ENCODE data around the gene IL1RAPL1. TPM values are rescaled to one million over a fixed set of nuclear protein-coding genes. Genes with fewer than 3 reads are reported as not detected.

The IL1RAPL1 gene
- total and polyA plus RNA-seq, 2 donors (not counting 3 experiments of a cell fraction or from before 2014, with no cell fraction given) = 0.79 to 1.3 TPM

DNA sequence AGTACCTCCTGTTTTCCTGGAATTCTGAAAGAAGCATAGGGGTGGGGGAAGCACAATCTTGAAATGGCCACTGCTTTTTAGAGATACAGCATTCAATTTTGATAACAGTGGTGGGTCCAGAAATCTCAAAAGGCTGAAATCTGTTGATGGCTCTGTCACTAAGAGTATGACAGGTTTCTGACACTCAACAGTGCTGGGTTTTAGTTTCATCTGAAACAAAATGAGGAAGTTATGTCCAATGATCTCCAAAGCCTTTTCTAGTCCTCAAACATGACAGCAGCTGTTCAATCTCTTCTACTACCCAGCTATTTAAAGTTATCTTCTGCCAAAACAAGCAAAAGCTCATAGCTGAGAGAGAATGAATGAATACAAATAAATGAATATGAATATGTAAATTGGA lies 110.5 kb downstream of the IL1RAPL1 start:
- Histone ChIP-seq H4K20me1 (replicated peaks; ENCODE audit: control insufficient read depth, extremely low read depth, insufficient read depth, low read length) (no peaks in the 10 kb centered on the region), H2AFZ (ENCODE audit: low read depth, low read length) (no peak overlapping the region), H3K9me3 (replicated peaks; ENCODE audit: control insufficient read depth, insufficient read depth, low read length) (no peaks in the 10 kb centered on the region), H3K36me3 (ENCODE audit: control insufficient read depth in 2 of 2, extremely low read depth in 1 of 2, insufficient read depth in 2 of 2, low read length in 2 of 2) (no peaks in the 10 kb centered on the region), H3K9me1 (replicated peaks; ENCODE audit: control insufficient read depth, extremely low read depth, insufficient read depth, low read length) (no peaks in the 10 kb centered on the region), H3K79me2 (ENCODE audit: control insufficient read depth, insufficient read depth, low read length) (no peaks in the 10 kb centered on the region), H3K9ac (replicated peaks; ENCODE audit: extremely low read depth, insufficient read depth, low read length) (no peak overlapping the region), H3K27me3 (ENCODE audit: control insufficient read depth in 2 of 2, insufficient read depth in 2 of 2, low read length in 2 of 2) (no peaks in the 10 kb centered on the region), H3K4me2 (ENCODE audit: insufficient read depth, low read length) (no peak overlapping the region), H3K4me1 (ENCODE audit: control insufficient read depth, extremely low read depth, insufficient read depth, low read length) (no peaks in the 10 kb centered on the region), H3K4me3 (replicated peaks in 1 of 3; ENCODE audit: insufficient read depth in 1 of 3, low read depth in 1 of 3, low read length in 3 of 3) (no peak overlapping the region), H3K27ac (ENCODE audit: insufficient read depth, low read depth, low read length) (no peak overlapping the region)
- BruUV-seq (replicated peaks) = no TSS peak
- no peak for FAIRE-seq
- dilution Hi-C loops (cut with MboI; ENCODE audit: extremely low pct_ligation_motif_present, low sequenced_read_pairs) = no loop called here
- intact Hi-C loops (cut with micrococcal nuclease) = no loop called here
- TF ChIP-seq JUN (IDR thresholded peaks at IDR 0.05; ENCODE audit: borderline replicate concordance, insufficient read depth, insufficient read length, low read depth) = no peak
- TF ChIP-seq POLR2AphosphoS5 (IDR thresholded peaks at IDR 0.05; ENCODE audit: insufficient read depth, low read depth, low read length) = no peak
- TF ChIP-seq GATA2 (IDR thresholded peaks at IDR 0.05; ENCODE audit: insufficient read depth, insufficient read length, low read depth, low read length) = no peak
- TF ChIP-seq MYC (IDR thresholded peaks at IDR 0.05; ENCODE audit: low read depth, low read length) = no peak
- TF ChIP-seq, protein P1, sequence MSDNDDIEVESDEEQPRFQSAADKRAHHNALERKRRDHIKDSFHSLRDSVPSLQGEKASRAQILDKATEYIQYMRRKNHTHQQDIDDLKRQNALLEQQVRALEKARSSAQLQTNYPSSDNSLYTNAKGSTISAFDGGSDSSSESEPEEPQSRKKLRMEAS (IDR thresholded peaks at IDR 0.05; ENCODE audit: insufficient read depth, insufficient read length) = no peak
- TF ChIP-seq, protein P2, sequence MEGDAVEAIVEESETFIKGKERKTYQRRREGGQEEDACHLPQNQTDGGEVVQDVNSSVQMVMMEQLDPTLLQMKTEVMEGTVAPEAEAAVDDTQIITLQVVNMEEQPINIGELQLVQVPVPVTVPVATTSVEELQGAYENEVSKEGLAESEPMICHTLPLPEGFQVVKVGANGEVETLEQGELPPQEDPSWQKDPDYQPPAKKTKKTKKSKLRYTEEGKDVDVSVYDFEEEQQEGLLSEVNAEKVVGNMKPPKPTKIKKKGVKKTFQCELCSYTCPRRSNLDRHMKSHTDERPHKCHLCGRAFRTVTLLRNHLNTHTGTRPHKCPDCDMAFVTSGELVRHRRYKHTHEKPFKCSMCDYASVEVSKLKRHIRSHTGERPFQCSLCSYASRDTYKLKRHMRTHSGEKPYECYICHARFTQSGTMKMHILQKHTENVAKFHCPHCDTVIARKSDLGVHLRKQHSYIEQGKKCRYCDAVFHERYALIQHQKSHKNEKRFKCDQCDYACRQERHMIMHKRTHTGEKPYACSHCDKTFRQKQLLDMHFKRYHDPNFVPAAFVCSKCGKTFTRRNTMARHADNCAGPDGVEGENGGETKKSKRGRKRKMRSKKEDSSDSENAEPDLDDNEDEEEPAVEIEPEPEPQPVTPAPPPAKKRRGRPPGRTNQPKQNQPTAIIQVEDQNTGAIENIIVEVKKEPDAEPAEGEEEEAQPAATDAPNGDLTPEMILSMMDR (IDR thresholded peaks at IDR 0.05; ENCODE audit: extremely low read depth in 1 of 2, insufficient read depth in 1 of 2, low read depth in 1 of 2, low read length in 2 of 2) = no peak
- no peak for TF ChIP-seq FOS (IDR thresholded peaks at IDR 0.05; ENCODE audit: borderline replicate concordance, insufficient read depth, low read length)
- CTCF ChIA-PET = no interaction called here
- POLR2A ChIA-PET = no interaction called here
- no peak for DNase-seq (ENCODE audit: low read depth, low spot score)

All from endothelial cell of umbilical vein (primary cell).